Spleen (tissue), 11 donors: ENCODE data around the gene ABAT. TPM values are rescaled to one million over a fixed set of nuclear protein-coding genes. Genes with fewer than 3 reads are reported as not detected.

Experiments used
- DNase-seq: peaks from one replicate; pipeline ENCODE4 v3.0.0-alpha.2; 2020
- H3K27ac ChIP-seq, 8 donors: fragments of 200-600 bp; sonication (generic) in 7 of 8; 1 replicate in 4 of 8; 2 replicates in 4 of 8; pipeline versions ENCODE4 v1.5.0 to v1.8.0; 2016 to 2021; ENCODE audit warnings: inconsistent platforms in 4 of 8, mild to moderate bottlenecking in 4 of 8, moderate library complexity in 1 of 8
- H3K27me3 ChIP-seq, 7 donors: fragments of 200-600 bp; sonication (generic) in 6 of 7; replicated peaks in 1 of 7; 1 replicate in 4 of 7; 2 replicates in 3 of 7; pipeline versions ENCODE4 v1.5.0 to v1.8.0; 2016 to 2021; ENCODE audit warnings: inconsistent platforms in 3 of 7, mild to moderate bottlenecking in 1 of 7
- H3K36me3 ChIP-seq, 6 donors: fragments of 200-600 bp; sonication (generic) in 5 of 6; 1 replicate in 4 of 6; 2 replicates in 2 of 6; pipeline versions ENCODE4 v1.5.0 to v1.8.0; 2016 to 2021; ENCODE audit warnings: inconsistent platforms in 2 of 6
- H3K4me1 ChIP-seq, 6 donors: fragments of 200-600 bp; sonication (generic) in 5 of 6; 1 replicate in 3 of 6; 2 replicates in 3 of 6; pipeline versions ENCODE4 v1.5.0 to v1.8.0; 2016 to 2021; ENCODE audit warnings: inconsistent platforms in 3 of 6
- H3K4me3 ChIP-seq, 8 donors: fragments of 200-600 bp; sonication (generic) in 7 of 8; 1 replicate in 4 of 8; 2 replicates in 4 of 8; pipeline versions ENCODE4 v1.5.0 to v1.8.0; 2016 to 2021; ENCODE audit warnings: inconsistent platforms in 4 of 8, mild to moderate bottlenecking in 4 of 8, moderate library complexity in 2 of 8
- H3K9me3 ChIP-seq, 8 donors: fragments of 200-600 bp; sonication (generic) in 7 of 8; 1 replicate in 4 of 8; 2 replicates in 4 of 8; pipeline versions ENCODE4 v1.5.0 to v1.8.0; 2016 to 2021; ENCODE audit warnings: inconsistent platforms in 4 of 8
- CTCF ChIP-seq, 11 experiments: fragments of 200-600 bp in 7 of 11; fragments of 450-650 bp in 4 of 11; sonication (generic) in 4 of 11; IDR thresholded peaks in 8 of 11; conservative IDR thresholded peaks in 3 of 11; 1 replicate in 7 of 11; 2 replicates in 4 of 11; pipeline versions ENCODE4 v1.4.0 to v1.8.0; 2016 to 2021; ENCODE audit warnings: antibody characterized with exemption in 11 of 11, inconsistent platforms in 4 of 11, mild to moderate bottlenecking in 1 of 11
- POLR2A ChIP-seq, 3 donors: fragments of 450-650 bp; IDR thresholded peaks; one replicate each; pipeline ENCODE4 v1.5.1; 2017; ENCODE audit warnings: antibody characterized with exemption in 3 of 3, mild to moderate bottlenecking in 1 of 3
- POLR2AphosphoS5 ChIP-seq, 3 donors: sonication (generic); formaldehyde crosslinking; IDR thresholded peaks; one replicate each; pipeline ENCODE4 v1.5.1; 2017; ENCODE audit warnings: antibody characterized with exemption in 3 of 3
- WGBS, 5 donors: extraction: QIAGEN DNeasy Blood & Tissue Kit in 3 of 5; methylation state at CpG; one replicate each; pipeline versions ENCODE4 v1.1.5 to v1.1.7; 2013 to 2018; 5-methylcytosine and 5-hydroxymethylcytosine counted together
- intact Hi-C: fragments of 100-400 bp; cut with DNase I; formaldehyde crosslinking; loops from one replicate; pipeline ENCODE4 v1.15.0; 2023; ENCODE audit warnings: low total_unique reads
- polyA plus RNA-seq, 3 donors: library from polyadenylated mRNA; stranded (reverse); fragments of 200-250 nt; gene quantifications; one replicate each; pipeline ENCODE4 v1.2.1, GENCODE V29; 2013
- total RNA-seq, 7 donors: library from RNA; depleted of rRNA in 3 of 7; stranded (reverse); fragments of >200 nt in 3 of 7; fragmentation: NEBNext Ultra II Directional in 4 of 7; extraction: Animal tissue kit (Norgen Biotek cat#: 25700) in 4 of 7; gene quantifications; one replicate each; pipeline versions ENCODE4 v1.1.0 to v1.2.1, GENCODE V29; 2016 to 2021
- donor health status: healthy with polysubstance abuse.
- donor health status: DM: no; HTN: no; CAD: no; lungs with moderate emphysema.
- donor health status: DM: no; HTN: no; CAD: no.
- donor health status: Bipolar disorder and iron deficiency.
- donor health status: healthy.
- donor health status: DM: no; HTN: no; CAD: no.
- donor health status: DM: yes; HTN: yes; CAD: no.

The ABAT gene
- total and polyA plus RNA-seq, 10 donors: 3.9 to 13.5 (median 8.3) TPM

- 34 to 60% (median 43%) methylated on average over 2 of the region's 2 CpGs for WGBS, 5 donors
- no peaks in the 10 kb centered on the region for H3K4me1 ChIP-seq
- no peak for TF ChIP-seq POLR2A (IDR thresholded peaks at IDR 0.05)
- TF ChIP-seq CTCF (IDR thresholded peaks at IDR 0.05 in 8 of 11, conservative IDR thresholded peaks at IDR 0.05 in 3 of 11): no peak
- TF ChIP-seq POLR2AphosphoS5 (IDR thresholded peaks at IDR 0.05): no peak
These were observed 78.3 kb downstream of the ABAT start for GRCh38 chr16:8752706-8753105.

GRCh38 chr16:8753416-8754054, 79.1 kb downstream of the ABAT start:
- Histone ChIP-seq H3K36me3 (peaks cover 0 to 46% (median 4%) of the 10 kb centered on the region in 6 donors), H3K9me3 (no peaks in the 10 kb centered on the region), H3K27me3 (no peaks in the 10 kb centered on the region), H3K4me1 (no peaks in the 10 kb centered on the region), H3K27ac (no peak overlapping the region), H3K4me3 (no peak overlapping the region)
- peak; percentile 24 for DNase-seq
- 67 to 82% (median 72%) methylated on average over 7 to 9 of the region's 9 CpGs for WGBS, 5 donors
- TF ChIP-seq POLR2AphosphoS5 (IDR thresholded peaks at IDR 0.05): no peak
- TF ChIP-seq CTCF (IDR thresholded peaks at IDR 0.05 in 8 of 11, conservative IDR thresholded peaks at IDR 0.05 in 3 of 11): no peak
- no peak for TF ChIP-seq POLR2A (IDR thresholded peaks at IDR 0.05)
- intact Hi-C loops: no loop called here

More at GRCh38 chr16:8752706-8753105, 78.3 kb downstream of the ABAT start:
- DNase-seq: no peak
- Histone ChIP-seq H3K9me3 (no peaks in the 10 kb centered on the region), H3K27ac (no peak overlapping the region), H3K27me3 (no peaks in the 10 kb centered on the region), H3K4me3 (no peak overlapping the region), H3K36me3 (peaks cover 0 to 38% (median 4%) of the 10 kb centered on the region in 6 donors)
- intact Hi-C loops: no loop called here

- H3K4me1 ChIP-seq: no peaks in the 10 kb centered on the region
- no peak overlapping the region for H3K27ac ChIP-seq
- H3K9me3 ChIP-seq: no peaks in the 10 kb centered on the region
- no peak overlapping the region for H3K4me3 ChIP-seq
- H3K27me3 ChIP-seq: no peaks in the 10 kb centered on the region
- TF ChIP-seq CTCF (IDR thresholded peaks at IDR 0.05 in 8 of 11, conservative IDR thresholded peaks at IDR 0.05 in 3 of 11) (no peak), POLR2AphosphoS5 (IDR thresholded peaks at IDR 0.05) (no peak), POLR2A (IDR thresholded peaks at IDR 0.05) (no peak)
- intact Hi-C loops: no loop called here
- H3K36me3 ChIP-seq: peaks cover 0 to 44% (median 1%) of the 10 kb centered on the region in 6 donors
- 90 to 96% (median 94%) methylated on average over 5 of the region's 5 CpGs for WGBS, 5 donors
- DNase-seq: peak; percentile 9
These were observed 82.3 kb downstream of the ABAT start for GRCh38 chr16:8756755-8757154.

GRCh38 chr16:8758022-8758421, 83.6 kb downstream of the ABAT start:
- Histone ChIP-seq H3K4me1 (no peaks in the 10 kb centered on the region), H3K9me3 (no peaks in the 10 kb centered on the region), H3K4me3 (no peak overlapping the region), H3K27me3 (no peaks in the 10 kb centered on the region), H3K36me3 (peaks cover 0 to 38% (median 1%) of the 10 kb centered on the region in 6 donors), H3K27ac (no peak overlapping the region)
- peak; percentile 46 for DNase-seq
- no peak for TF ChIP-seq POLR2A (IDR thresholded peaks at IDR 0.05)
- no peak for TF ChIP-seq CTCF (IDR thresholded peaks at IDR 0.05 in 8 of 11, conservative IDR thresholded peaks at IDR 0.05 in 3 of 11)
- intact Hi-C loops: no loop called here
- 85 to 97% (median 95%) methylated on average over 6 of the region's 6 CpGs for WGBS, 5 donors
